ENCODE measurements around the gene MPP4. TPM values are rescaled to one million over a fixed set of nuclear protein-coding genes. Genes with fewer than 3 reads are reported as not detected.

MPP4 gene
- total and polyA plus RNA-seq, 2 of the 13 experiments (the other 11 are each of a cell fraction or from before 2014, with no cell fraction given): not detected

- TF ChIP-seq ZNF503 (CRISPR knock-in tag; IDR thresholded peaks at IDR 0.05): 0 out of 2 replicates have a peak, but pooled peaks have one; percentile 42
- no peak for TF ChIP-seq ARID2 (CRISPR knock-in tag; IDR thresholded peaks at IDR 0.05; ENCODE audit: borderline replicate concordance)
- no peak for TF ChIP-seq ZNF619 (CRISPR knock-in tag; IDR thresholded peaks at IDR 0.05)
- TF ChIP-seq SRF (IDR thresholded peaks at IDR 0.05; ENCODE audit: low read depth, low read length): no peak
- TF ChIP-seq ZNF772 (CRISPR knock-in tag; IDR thresholded peaks at IDR 0.05): no peak
- TF ChIP-seq POGK (CRISPR knock-in tag; conservative IDR thresholded peaks at IDR 0.05): no peak
- TF ChIP-seq ZNF280D (CRISPR knock-in tag; IDR thresholded peaks at IDR 0.05): no peak
- TF ChIP-seq ZBTB26 (CRISPR knock-in tag; IDR thresholded peaks at IDR 0.05; ENCODE audit: borderline replicate concordance): no peak
- TF ChIP-seq ZNF484 (CRISPR knock-in tag; IDR thresholded peaks at IDR 0.05; ENCODE audit: borderline replicate concordance, low read depth): no peak
- peak; percentile 78; the same call in 1 of the 2 replicates for TF ChIP-seq ARID5B (CRISPR knock-in tag; IDR thresholded peaks at IDR 0.05)
- TF ChIP-seq NRL (CRISPR knock-in tag; IDR thresholded peaks at IDR 0.05; ENCODE audit: borderline replicate concordance): no peak
- TF ChIP-seq ZNF792 (CRISPR knock-in tag; IDR thresholded peaks at IDR 0.05): no peak
- TF ChIP-seq ZNF367 (CRISPR knock-in tag; IDR thresholded peaks at IDR 0.05; ENCODE audit: borderline replicate concordance): no peak
- no peak for TF ChIP-seq ZNF556 (CRISPR knock-in tag; IDR thresholded peaks at IDR 0.05; ENCODE audit: borderline replicate concordance)
- no peak for TF ChIP-seq ZNF337 (CRISPR knock-in tag; IDR thresholded peaks at IDR 0.05; ENCODE audit: borderline replicate concordance, low read depth)
- TF ChIP-seq ZNF256 (CRISPR knock-in tag; conservative IDR thresholded peaks at IDR 0.05): no peak
- TF ChIP-seq POLR2AphosphoS5 (IDR thresholded peaks at IDR 0.05; ENCODE audit: low read depth, low read length): no peak
- TF ChIP-seq TEAD3 (CRISPR knock-in tag; optimal IDR thresholded peaks at IDR 0.05; ENCODE audit: borderline replicate concordance): peak; percentile 82
- no peak for TF ChIP-seq SIN3A (IDR thresholded peaks at IDR 0.05; ENCODE audit: borderline replicate concordance, low read depth, low read length)
Observed at GRCh38 chr2:201735486-201735885, 37.0 kb upstream of the MPP4 start (continued).
